WTC11 (cell line): ENCODE data around the gene NSMCE1. TPM values are rescaled to one million over a fixed set of nuclear protein-coding genes. Genes with fewer than 3 reads are reported as not detected.

Source experiments
- ATAC-seq: fragments of 200-7000 bp; cut with Tn5 transposase; 2 replicates; pipeline ENCODE4 v1.10.0; 2021; ENCODE audit warnings: mild to moderate bottlenecking, moderate library complexity
- CTCF ChIA-PET: fragments of 300-600 bp; sonication (Branson Sonifier 250); formaldehyde crosslinking; loops from one replicate; lab custom pipeline; 2021; ENCODE audit warnings: antibody characterized with exemption; lab: Charles Lee
- POLR2A ChIA-PET: fragments of 350-600 bp; sonication (Branson Sonifier 250); formaldehyde crosslinking; loops from one replicate; lab custom pipeline; 2021; ENCODE audit warnings: antibody characterized with exemption; lab: Charles Lee
- DNase-seq: peaks from one replicate; pipeline ENCODE4 v3.0.0; 2021; ENCODE audit warnings: low spot score
- H3K27ac Mint-ChIP-seq: 2 replicates; pipeline ENCODE4 v1.8.0; 2021; ENCODE audit warnings: mixed read lengths
- H3K27me3 Mint-ChIP-seq: 2 replicates; pipeline ENCODE4 v1.8.0; 2021; ENCODE audit warnings: low read depth, mild to moderate bottlenecking, moderate library complexity, mixed read lengths
- H3K36me3 Mint-ChIP-seq: 2 replicates; pipeline ENCODE4 v1.8.0; 2021; ENCODE audit warnings: mixed read lengths
- H3K4me1 Mint-ChIP-seq: 2 replicates; pipeline ENCODE4 v1.8.0; 2022; ENCODE audit warnings: mixed read lengths
- H3K4me3 Mint-ChIP-seq: 2 replicates; pipeline ENCODE4 v1.8.0; 2021; ENCODE audit warnings: mild to moderate bottlenecking, moderate library complexity, mixed read lengths
- H3K9me3 Mint-ChIP-seq: 2 replicates; pipeline ENCODE4 v1.8.0; 2021; ENCODE audit warnings: mixed read lengths
- ATF1 ChIP-seq: sonication (generic); formaldehyde crosslinking; IDR thresholded peaks from 2 replicates; pipeline ENCODE4 v1.8.1; 2023; ENCODE audit warnings: mild to moderate bottlenecking, moderate library complexity, missing genetic modification reagents
- CBFB ChIP-seq: sonication (generic); formaldehyde crosslinking; IDR thresholded peaks from 2 replicates; pipeline ENCODE4 v1.8.1; 2022; ENCODE audit warnings: mild to moderate bottlenecking, low read depth, missing genetic modification reagents
- EMX1 ChIP-seq: fragments of 250-450 bp; sonication (Bioruptor Pico); IDR thresholded peaks from 2 replicates; pipeline ENCODE4 v1.8.0; 2021; ENCODE audit warnings: mild to moderate bottlenecking
- ESRRA ChIP-seq: sonication (generic); formaldehyde crosslinking; IDR thresholded peaks from 2 replicates; pipeline ENCODE4 v1.8.1; 2022; ENCODE audit warnings: mild to moderate bottlenecking, missing genetic modification reagents, borderline replicate concordance
- ETV6 ChIP-seq: sonication (generic); formaldehyde crosslinking; IDR thresholded peaks from 2 replicates; pipeline ENCODE4 v1.8.1; 2022; ENCODE audit warnings: mild to moderate bottlenecking, missing genetic modification reagents
- FOXP1 ChIP-seq: sonication (generic); formaldehyde crosslinking; IDR thresholded peaks from 2 replicates; pipeline ENCODE4 v1.8.0; 2022; ENCODE audit warnings: missing genetic modification reagents, mild to moderate bottlenecking, moderate library complexity, borderline replicate concordance
- HMGA2 ChIP-seq: fragments of 250-450 bp; sonication (Bioruptor Pico); IDR thresholded peaks from 2 replicates; pipeline ENCODE4 v1.4.0; 2021; ENCODE audit warnings: mild to moderate bottlenecking, moderate library complexity
- HMGXB4 ChIP-seq: sonication (generic); formaldehyde crosslinking; IDR thresholded peaks from 2 replicates; pipeline ENCODE4 v1.8.1; 2023; ENCODE audit warnings: mild to moderate bottlenecking, moderate library complexity, missing genetic modification reagents
- IRF1 ChIP-seq: sonication (generic); formaldehyde crosslinking; IDR thresholded peaks from 2 replicates; pipeline ENCODE4 v1.8.0; 2023; ENCODE audit warnings: missing genetic modification reagents
- IRF2 ChIP-seq: sonication (generic); formaldehyde crosslinking; IDR thresholded peaks from 2 replicates; pipeline ENCODE4 v1.8.0; 2022; ENCODE audit warnings: low read depth, missing genetic modification reagents, borderline replicate concordance
- JAZF1 ChIP-seq: fragments of 250-450 bp; sonication (Bioruptor Pico); IDR thresholded peaks from 2 replicates; pipeline ENCODE4 v1.9.0; 2021; ENCODE audit warnings: moderate library complexity, mild to moderate bottlenecking, inconsistent platforms
- MAX ChIP-seq: sonication (generic); formaldehyde crosslinking; IDR thresholded peaks from 2 replicates; pipeline ENCODE4 v1.8.0; 2022; ENCODE audit warnings: mild to moderate bottlenecking, missing genetic modification reagents
- MXD4 ChIP-seq: fragments of 250-450 bp; sonication (Bioruptor Pico); IDR thresholded peaks from 2 replicates; pipeline ENCODE4 v1.8.0; 2021; ENCODE audit warnings: mild to moderate bottlenecking, moderate library complexity, borderline replicate concordance
- NR1H2 ChIP-seq: sonication (generic); formaldehyde crosslinking; IDR thresholded peaks from 2 replicates; pipeline ENCODE4 v1.9.0; 2021; ENCODE audit warnings: mild to moderate bottlenecking, moderate library complexity, missing genetic modification reagents
- PRDM15 ChIP-seq: sonication (generic); formaldehyde crosslinking; IDR thresholded peaks from 2 replicates; pipeline ENCODE4 v1.8.0; 2022; ENCODE audit warnings: missing genetic modification reagents
- PRRX2 ChIP-seq: fragments of 250-450 bp; sonication (Bioruptor Pico); IDR thresholded peaks from 2 replicates; pipeline ENCODE4 v1.8.0; 2021; ENCODE audit warnings: mild to moderate bottlenecking
- SOX15 ChIP-seq: fragments of 250-450 bp; sonication (Bioruptor Pico); IDR thresholded peaks from 2 replicates; pipeline ENCODE4 v1.9.0; 2021; ENCODE audit warnings: mild to moderate bottlenecking
- TP53 ChIP-seq: sonication (generic); formaldehyde crosslinking; IDR thresholded peaks from 2 replicates; pipeline ENCODE4 v1.8.1; 2023; ENCODE audit warnings: mild to moderate bottlenecking, missing genetic modification reagents
- USF1 ChIP-seq: sonication (generic); formaldehyde crosslinking; IDR thresholded peaks from 2 replicates; pipeline ENCODE4 v1.8.0; 2022; ENCODE audit warnings: mild to moderate bottlenecking, missing genetic modification reagents
- USF2 ChIP-seq: sonication (generic); formaldehyde crosslinking; IDR thresholded peaks from 2 replicates; pipeline ENCODE4 v1.8.1; 2023; ENCODE audit warnings: mild to moderate bottlenecking, missing genetic modification reagents, moderate library complexity
- ZMAT4 ChIP-seq: fragments of 250-450 bp; sonication (Bioruptor Pico); IDR thresholded peaks from 2 replicates; pipeline ENCODE4 v1.9.0; 2021; ENCODE audit warnings: mild to moderate bottlenecking
- ZNF219 ChIP-seq: sonication (generic); formaldehyde crosslinking; IDR thresholded peaks from 2 replicates; pipeline ENCODE4 v1.8.0; 2023; ENCODE audit warnings: missing genetic modification reagents, mild to moderate bottlenecking, borderline replicate concordance
- ZNF423 ChIP-seq: fragments of 250-450 bp; sonication (Bioruptor Pico); IDR thresholded peaks from 2 replicates; pipeline ENCODE4 v2.1.2; 2022; ENCODE audit warnings: mild to moderate bottlenecking, moderate library complexity
- ZNF425 ChIP-seq: fragments of 250-450 bp; sonication (Bioruptor Pico); conservative IDR thresholded peaks from 2 replicates; pipeline ENCODE4 v1.9.0; 2021; ENCODE audit warnings: mild to moderate bottlenecking
- total RNA-seq: library from RNA; stranded (reverse); gene quantifications from 3 replicates; pipeline ENCODE4 v1.2.3, GENCODE V29; 2021

NSMCE1 gene
- total RNA-seq, 1 experiment from 2014 or later = 29.4 TPM

- TF ChIP-seq PRDM15 (CRISPR knock-in tag) = no peak
Measured at GRCh38 chr16:27259710-27260109, 8.9 kb downstream of the NSMCE1 start (continued).

GRCh38 chr16:27258241-27258734 is 10.3 kb downstream of the NSMCE1 start:
- CTCF ChIA-PET = interaction anchor here (0.6 kb wide), 1 partner anchor 148 kb away, joined by 3 read pairs; no protein-coding TSS in a partner anchor
- no peak overlapping the region for H3K4me3 Mint-ChIP-seq

GRCh38 chr16:27257271-27257670 is 11.3 kb downstream of the NSMCE1 start:
- Mint-ChIP-seq H3K27ac (no peak overlapping the region), H3K4me3 (no peak overlapping the region), H3K36me3 (peaks cover 15% of the 10 kb centered on the region), H3K4me1 (peaks cover 13% of the 10 kb centered on the region), H3K9me3 (no peaks in the 10 kb centered on the region), H3K27me3 (no peaks in the 10 kb centered on the region)
- no peak for ATAC-seq
- no peak for DNase-seq
- ChIA-PET CTCF (no interaction called here), POLR2A (no interaction called here)
- TF ChIP-seq MAX (CRISPR knock-in tag) = no peak
- no peak for TF ChIP-seq ZNF219 (CRISPR knock-in tag)
- TF ChIP-seq USF2 (CRISPR knock-in tag) = no peak
- TF ChIP-seq ZNF423 (CRISPR knock-in tag) = no peak
- TF ChIP-seq CBFB = no peak
- no peak for TF ChIP-seq ATF1
- no peak for TF ChIP-seq ETV6 (CRISPR knock-in tag)
- TF ChIP-seq ZNF425 = no peak
- TF ChIP-seq JAZF1 (CRISPR knock-in tag) = no peak
- TF ChIP-seq SOX15 (CRISPR knock-in tag) = no peak
- TF ChIP-seq PRRX2 = no peak

More at GRCh38 chr16:27258241-27258734, 10.3 kb downstream of the NSMCE1 start:
- Mint-ChIP-seq H3K36me3 (peaks cover 15% of the 10 kb centered on the region), H3K27ac (peak overlapping the region; percentile 61; the same call in 1 of the 2 replicates), H3K9me3 (no peaks in the 10 kb centered on the region), H3K4me1 (peaks cover 16% of the 10 kb centered on the region), H3K27me3 (no peaks in the 10 kb centered on the region)
- POLR2A ChIA-PET = no interaction called here
- TF ChIP-seq USF1 (CRISPR knock-in tag) = no peak
- no peak for TF ChIP-seq NR1H2
- TF ChIP-seq MXD4 (CRISPR knock-in tag) = no peak
- no peak for TF ChIP-seq ZMAT4 (CRISPR knock-in tag)
- TF ChIP-seq ESRRA (CRISPR knock-in tag) = no peak
- TF ChIP-seq HMGA2 (CRISPR knock-in tag) = no peak
- TF ChIP-seq IRF2 (CRISPR knock-in tag) = no peak
- no peak for TF ChIP-seq FOXP1 (CRISPR knock-in tag)
- TF ChIP-seq IRF1 (CRISPR knock-in tag) = no peak
- no peak for TF ChIP-seq TP53 (CRISPR knock-in tag)
- no peak for TF ChIP-seq ETV6 (CRISPR knock-in tag)
- TF ChIP-seq EMX1 (CRISPR knock-in tag) = no peak
- no peak for TF ChIP-seq HMGXB4
- ATAC-seq (no peak), DNase-seq (no peak)
